Measurements from ENCODE around the gene EXOC2.

Gene EXOC2

GRCh38 chr6:680251-680650 is 12.7 kb downstream of the EXOC2 start:
- H3K4me3 ChIP-seq (ENCODE audit: low read depth, low read length), result no peak overlapping the region
- no peak for DNase-seq (ENCODE audit: low read depth)
- TF ChIP-seq CTCF (conservative IDR thresholded peaks at IDR 0.05; ENCODE audit: low read depth, low read length), result no peak

GRCh38 chr6:679282-679681 is 13.7 kb downstream of the EXOC2 start:
- no peak for TF ChIP-seq CTCF (conservative IDR thresholded peaks at IDR 0.05; ENCODE audit: low read depth, low read length)
- peak; percentile 65 for DNase-seq (ENCODE audit: low read depth)
- H3K4me3 ChIP-seq (ENCODE audit: low read depth, low read length), result no peak overlapping the region

GRCh38 chr6:678520-678919 is 14.4 kb downstream of the EXOC2 start:
- peak; percentile 59 for DNase-seq (ENCODE audit: low read depth)
- no peak for TF ChIP-seq CTCF (conservative IDR thresholded peaks at IDR 0.05; ENCODE audit: low read depth, low read length)
- no peak overlapping the region for H3K4me3 ChIP-seq (ENCODE audit: low read depth, low read length)

GRCh38 chr6:677919-678318 is 15.0 kb downstream of the EXOC2 start:
- no peak for DNase-seq (ENCODE audit: low read depth)
- H3K4me3 ChIP-seq (ENCODE audit: low read depth, low read length), result no peak overlapping the region
- TF ChIP-seq CTCF (conservative IDR thresholded peaks at IDR 0.05; ENCODE audit: low read depth, low read length), result no peak

GRCh38 chr6:674956-675355 is 18.0 kb downstream of the EXOC2 start:
- DNase-seq (ENCODE audit: low read depth), result no peak
- no peak overlapping the region for H3K4me3 ChIP-seq (ENCODE audit: low read depth, low read length)
- TF ChIP-seq CTCF (conservative IDR thresholded peaks at IDR 0.05; ENCODE audit: low read depth, low read length), result no peak

GRCh38 chr6:674406-674805 is 18.5 kb downstream of the EXOC2 start:
- no peak for TF ChIP-seq CTCF (conservative IDR thresholded peaks at IDR 0.05; ENCODE audit: low read depth, low read length)

GRCh38 chr6:667253-667927 is 25.5 kb downstream of the EXOC2 start:
- no peak for TF ChIP-seq CTCF (conservative IDR thresholded peaks at IDR 0.05; ENCODE audit: low read depth, low read length)
- no peak overlapping the region for H3K4me3 ChIP-seq (ENCODE audit: low read depth, low read length)
- no peak for DNase-seq (ENCODE audit: low read depth)

More at GRCh38 chr6:674406-674805, 18.5 kb downstream of the EXOC2 start:
- DNase-seq (ENCODE audit: low read depth), result no peak
- no peak overlapping the region for H3K4me3 ChIP-seq (ENCODE audit: low read depth, low read length)
